HG02973 (cell line): ENCODE data around the gene PRR18.

Experiments
- ATAC-seq: cut with Tn5 transposase; IDR thresholded peaks from one replicate; pipeline ENCODE4 v1.9.1; 2021; ENCODE audit warnings: moderate library complexity; ENCODE audit not compliant: unreplicated experiment

The PRR18 gene

GRCh38 chr6:166334878-166335277 is 26.7 kb upstream of the PRR18 start:
- ATAC-seq = no peak

DNA sequence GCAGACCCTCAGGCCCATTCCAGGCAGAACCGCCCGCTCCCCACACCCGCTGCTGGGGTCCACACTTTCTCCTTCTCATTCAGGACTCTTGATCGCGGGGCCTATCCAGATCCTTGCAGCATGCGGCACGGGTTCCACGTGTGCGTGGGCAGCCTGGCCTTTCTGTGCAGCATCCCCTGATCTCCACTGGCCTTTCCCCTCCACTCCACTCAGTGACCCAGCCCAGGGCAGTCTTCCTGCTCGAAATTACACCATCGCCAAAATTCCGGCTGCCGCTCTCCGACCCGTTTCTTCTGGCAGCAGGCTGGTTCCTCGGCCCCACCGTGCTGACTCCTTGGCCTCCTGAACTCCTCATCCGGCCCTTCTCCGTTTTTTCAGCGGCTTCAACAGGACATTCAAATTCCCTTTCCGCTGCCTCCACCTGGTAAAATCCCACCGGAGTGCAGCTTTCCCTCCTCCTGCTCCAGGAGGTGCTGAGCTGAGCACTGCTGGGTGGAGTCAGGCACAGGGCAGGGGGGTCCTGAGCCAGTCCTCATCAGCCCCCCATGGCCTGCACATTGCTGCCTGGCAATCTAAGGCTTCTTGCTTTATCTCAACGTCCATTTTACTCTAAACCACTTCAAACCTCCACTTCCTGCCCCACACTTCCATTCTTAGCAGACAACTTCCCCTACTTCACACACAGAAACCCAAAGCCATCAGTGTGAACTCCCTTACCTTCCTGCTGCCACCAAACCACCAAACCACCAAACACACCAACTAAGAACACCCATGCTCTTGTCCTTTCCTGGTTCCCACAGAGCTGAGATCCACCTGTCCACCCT is 25.2 kb upstream of the PRR18 start:
- ATAC-seq = peak; percentile 53

- no peak for ATAC-seq
Observed at GRCh38 chr6:166331503-166332415, 23.6 kb upstream of the PRR18 start.

DNA sequence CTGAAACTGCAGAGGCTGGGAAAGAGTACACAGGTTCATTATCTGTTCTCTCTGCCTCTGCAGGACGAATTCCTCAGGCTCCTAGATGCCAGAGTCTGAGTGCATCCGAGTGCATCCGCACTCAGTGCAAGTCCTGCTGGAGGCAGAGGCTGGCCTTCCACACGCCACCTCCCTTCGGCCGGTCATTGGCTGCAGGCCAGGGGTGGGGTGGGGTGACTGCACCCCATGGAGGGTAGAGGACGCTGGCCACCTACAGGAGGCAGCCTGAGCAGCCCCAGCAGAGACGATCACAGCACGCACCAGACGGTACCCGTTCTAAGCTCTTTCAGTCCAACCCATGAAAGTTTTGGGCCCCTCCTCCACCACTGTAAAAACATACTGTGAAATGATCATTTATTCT is 22.4 kb upstream of the PRR18 start:
- no peak for ATAC-seq

- peak; percentile 84 for ATAC-seq
Observed at GRCh38 chr6:166325383-166326042, 17.3 kb upstream of the PRR18 start.

GRCh38 chr6:166323395-166323794 is 15.2 kb upstream of the PRR18 start:
- no peak for ATAC-seq

- no peak for ATAC-seq
Observed at GRCh38 chr6:166318649-166319600, 10.7 kb upstream of the PRR18 start.

DNA sequence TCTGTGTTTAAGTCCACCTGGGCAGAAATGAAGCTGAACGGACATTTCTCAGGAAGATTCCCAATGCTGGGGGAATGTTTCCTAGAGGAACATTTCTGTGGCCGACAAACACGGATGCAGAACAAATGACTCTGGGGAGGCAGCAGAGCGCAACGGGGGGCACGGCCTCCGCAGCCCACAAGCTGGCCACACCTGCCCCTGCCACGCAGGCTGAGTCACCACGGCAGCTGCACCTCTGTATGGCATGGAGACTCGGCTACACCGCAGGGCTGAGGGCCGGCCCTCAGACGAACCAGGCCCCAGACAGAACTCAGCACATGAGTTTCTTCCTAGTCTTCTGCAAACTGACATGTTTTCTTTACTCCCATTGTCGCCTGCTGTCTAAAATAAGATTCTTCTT is 10.0 kb upstream of the PRR18 start:
- ATAC-seq = no peak

GRCh38 chr6:166317261-166318212 is 9.3 kb upstream of the PRR18 start:
- no peak for ATAC-seq

GRCh38 chr6:166315436-166315835 is 7.2 kb upstream of the PRR18 start:
- no peak for ATAC-seq

GRCh38 chr6:166314454-166314853 is 6.3 kb upstream of the PRR18 start:
- no peak for ATAC-seq

DNA sequence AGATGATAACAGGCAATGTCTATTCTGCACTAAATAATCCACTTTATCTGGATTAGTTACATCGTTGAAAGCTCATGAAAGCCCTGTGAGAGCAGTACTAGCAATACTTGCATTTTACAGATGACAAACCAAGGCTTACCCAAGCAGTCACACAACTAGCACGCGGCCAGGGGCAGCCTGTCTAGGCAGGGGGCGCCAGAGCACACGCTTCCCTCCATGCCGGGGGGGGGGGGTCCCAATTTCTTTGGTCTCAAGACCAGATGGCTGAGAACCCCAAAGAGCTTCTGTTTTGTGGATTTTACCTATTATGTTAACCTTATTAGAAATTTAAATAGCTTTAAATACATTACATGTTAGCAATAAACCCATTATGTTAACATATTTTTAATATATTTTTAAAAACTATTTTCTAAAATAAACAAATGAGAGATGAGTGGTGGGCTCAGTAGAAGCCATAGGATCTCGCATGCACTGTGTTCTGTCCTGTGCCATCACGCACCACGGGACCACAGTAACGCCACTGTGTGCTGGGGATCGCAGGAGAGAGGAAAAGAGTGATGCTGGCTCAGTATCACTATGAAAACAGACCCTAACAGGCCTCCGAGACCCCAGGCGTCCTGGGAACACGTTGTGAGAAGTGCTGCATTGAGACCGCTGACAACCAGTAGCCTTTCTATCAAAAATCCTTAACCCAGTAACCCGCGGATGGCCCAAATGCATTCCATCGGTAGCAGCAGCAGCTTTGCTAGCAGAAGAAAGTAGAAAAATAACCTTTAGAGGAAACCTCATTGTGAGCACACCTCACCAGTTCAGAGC is 5.3 kb upstream of the PRR18 start:
- ATAC-seq = peak; percentile 79

DNA sequence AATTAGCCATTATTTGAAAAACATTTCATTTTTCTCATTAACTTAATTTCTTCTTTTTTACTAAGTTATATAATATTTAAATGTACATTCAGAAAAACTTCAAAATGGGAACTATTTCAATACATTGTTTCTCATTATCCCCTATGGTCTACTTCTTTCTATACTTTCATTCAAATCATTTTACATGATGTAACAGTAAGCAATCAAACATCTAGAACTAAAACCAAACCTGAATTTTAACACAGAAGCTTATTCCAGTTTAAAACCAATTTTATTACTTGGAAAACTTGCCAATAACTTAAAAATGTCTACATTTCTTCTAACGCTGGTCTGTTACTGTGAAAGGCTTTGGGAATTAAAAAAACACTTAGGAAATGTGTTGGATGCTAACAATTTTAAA is 4.6 kb upstream of the PRR18 start:
- no peak for ATAC-seq

GRCh38 chr6:166310634-166311033 is 2.4 kb upstream of the PRR18 start:
- ATAC-seq = no peak

DNA sequence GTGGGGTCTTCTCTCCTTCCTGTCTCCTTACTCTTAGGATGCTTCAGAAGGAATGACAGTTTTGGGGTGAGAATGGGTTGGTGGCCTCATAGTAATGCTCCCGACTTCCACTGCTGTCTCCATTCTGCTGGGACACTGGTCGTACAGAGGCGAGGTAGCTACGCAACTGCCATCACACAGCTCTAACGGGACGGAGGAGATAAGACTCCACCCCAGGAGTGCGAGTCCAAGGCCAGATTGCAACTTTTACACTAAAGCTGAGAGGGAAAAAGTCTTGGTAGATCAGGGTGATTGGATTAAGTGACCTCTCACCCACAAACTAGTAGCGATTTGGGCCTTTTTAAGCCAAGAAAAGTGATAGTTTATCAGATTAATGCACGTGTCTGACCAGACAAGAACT is 1.8 kb upstream of the PRR18 start:
- ATAC-seq = no peak

- no peak for ATAC-seq
Observed at GRCh38 chr6:166308769-166309589, 787 bp upstream of the PRR18 start.
